Activated naive CD4-positive, alpha-beta T cell treated with anti-CD3 and anti-CD28 coated beads, Interleukin-2, amount 50 U/mL, for 16 hours (primary cell): ENCODE data around the gene DNAJC4.

Experiments used
- DNase-seq: peaks from one replicate; pipeline ENCODE4 v3.0.0-alpha.2; 2020

Gene DNAJC4

DNA sequence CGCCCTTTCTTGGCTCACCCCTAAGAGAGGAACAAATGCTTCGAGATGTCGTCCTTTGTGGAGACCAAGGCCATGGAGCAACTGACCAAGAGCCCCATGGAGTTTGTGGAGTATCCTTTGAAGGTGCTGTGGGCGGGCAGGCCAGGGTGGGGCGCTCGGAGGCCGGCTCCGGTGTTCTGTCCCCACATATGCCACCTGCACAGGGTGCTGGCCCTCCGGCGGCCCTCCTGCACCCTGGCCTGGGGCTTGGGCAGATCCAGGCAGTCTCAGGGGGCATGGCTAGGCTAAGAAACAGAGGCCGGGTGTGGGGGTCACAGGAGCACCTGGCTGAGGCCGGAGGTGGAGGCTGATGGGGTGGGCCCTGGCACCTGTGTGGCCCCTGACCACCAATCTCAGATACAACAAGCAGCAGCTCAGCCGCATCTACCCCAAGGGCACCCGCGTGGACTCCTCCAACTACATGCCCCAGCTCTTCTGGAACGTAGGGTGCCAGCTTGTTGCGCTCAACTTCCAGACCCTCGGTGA lies 31.3 kb downstream of the DNAJC4 start:
- no peak for DNase-seq

GRCh38 chr11:64262271-64263002 lies 32.1 kb downstream of the DNAJC4 start:
- no peak for DNase-seq

- DNase-seq: no peak
These were observed 32.9 kb downstream of the DNAJC4 start for GRCh38 chr11:64263021-64263946.

GRCh38 chr11:64263947-64264317 lies 33.6 kb downstream of the DNAJC4 start:
- DNase-seq: no peak

- DNase-seq: no peak
These were observed 34.1 kb downstream of the DNAJC4 start for GRCh38 chr11:64264371-64264852.

DNA sequence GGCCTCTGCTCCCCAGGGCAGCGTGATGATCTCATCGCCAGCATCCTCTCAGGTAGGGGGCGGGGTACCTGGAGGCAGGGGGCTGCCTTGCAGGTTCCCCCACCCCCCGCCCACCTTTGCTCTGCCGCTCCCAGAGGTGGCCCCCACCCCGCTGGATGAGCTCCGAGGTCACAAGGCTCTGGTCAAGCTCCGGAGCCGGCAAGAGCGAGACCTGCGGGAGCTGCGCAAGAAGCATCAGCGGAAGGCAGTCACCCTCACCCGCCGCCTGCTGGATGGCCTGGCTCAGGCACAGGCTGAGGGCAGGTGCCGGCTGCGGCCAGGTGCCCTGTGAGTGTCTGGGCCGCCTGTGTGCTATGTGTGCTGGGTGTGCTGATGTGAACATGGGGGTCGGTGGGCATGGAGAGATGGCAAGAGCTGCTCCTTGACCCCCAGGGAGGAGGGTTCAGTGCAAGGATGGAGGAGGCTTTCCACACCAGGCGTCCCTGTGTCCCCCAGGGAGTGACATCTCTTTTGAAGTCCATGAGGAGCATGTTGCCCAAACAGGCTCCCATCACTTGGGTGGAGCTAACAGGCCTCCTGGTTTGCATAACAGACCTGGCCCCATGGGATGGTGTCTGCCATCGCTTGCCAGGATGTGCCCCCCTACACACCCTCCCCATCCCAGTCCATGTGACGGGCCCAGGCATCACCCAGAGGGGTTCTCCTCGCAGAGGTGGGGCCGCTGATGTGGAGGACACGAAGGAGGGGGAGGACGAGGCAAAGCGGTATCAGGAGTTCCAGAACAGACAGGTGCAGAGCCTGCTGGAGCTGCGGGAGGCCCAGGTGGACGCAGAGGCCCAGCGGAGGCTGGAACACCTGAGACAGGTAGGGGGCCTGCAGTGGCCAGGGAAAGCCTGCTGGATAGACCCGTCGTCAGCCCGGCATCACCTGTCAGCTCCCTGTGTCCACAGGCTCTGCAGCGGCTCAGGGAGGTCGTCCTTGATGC lies 35.1 kb downstream of the DNAJC4 start:
- DNase-seq: no peak

DNA sequence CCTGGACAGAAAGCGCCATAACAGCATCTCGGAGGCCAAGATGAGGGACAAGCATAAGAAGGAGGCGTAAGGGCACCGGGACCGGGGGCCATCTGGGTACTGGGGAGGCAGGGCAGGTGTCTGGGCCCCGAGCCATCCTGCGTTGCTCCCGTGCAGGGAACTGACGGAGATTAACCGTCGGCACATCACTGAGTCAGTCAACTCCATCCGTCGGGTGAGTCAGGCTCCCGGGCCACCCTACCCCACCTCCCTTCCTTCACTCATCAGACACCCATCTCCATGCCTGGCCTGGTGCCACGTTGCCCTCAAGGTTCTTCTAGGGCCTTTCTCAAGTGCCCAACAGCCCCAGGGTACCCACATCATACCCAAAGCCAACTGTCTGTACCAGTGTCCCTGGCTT lies 36.0 kb downstream of the DNAJC4 start:
- no peak for DNase-seq

DNA sequence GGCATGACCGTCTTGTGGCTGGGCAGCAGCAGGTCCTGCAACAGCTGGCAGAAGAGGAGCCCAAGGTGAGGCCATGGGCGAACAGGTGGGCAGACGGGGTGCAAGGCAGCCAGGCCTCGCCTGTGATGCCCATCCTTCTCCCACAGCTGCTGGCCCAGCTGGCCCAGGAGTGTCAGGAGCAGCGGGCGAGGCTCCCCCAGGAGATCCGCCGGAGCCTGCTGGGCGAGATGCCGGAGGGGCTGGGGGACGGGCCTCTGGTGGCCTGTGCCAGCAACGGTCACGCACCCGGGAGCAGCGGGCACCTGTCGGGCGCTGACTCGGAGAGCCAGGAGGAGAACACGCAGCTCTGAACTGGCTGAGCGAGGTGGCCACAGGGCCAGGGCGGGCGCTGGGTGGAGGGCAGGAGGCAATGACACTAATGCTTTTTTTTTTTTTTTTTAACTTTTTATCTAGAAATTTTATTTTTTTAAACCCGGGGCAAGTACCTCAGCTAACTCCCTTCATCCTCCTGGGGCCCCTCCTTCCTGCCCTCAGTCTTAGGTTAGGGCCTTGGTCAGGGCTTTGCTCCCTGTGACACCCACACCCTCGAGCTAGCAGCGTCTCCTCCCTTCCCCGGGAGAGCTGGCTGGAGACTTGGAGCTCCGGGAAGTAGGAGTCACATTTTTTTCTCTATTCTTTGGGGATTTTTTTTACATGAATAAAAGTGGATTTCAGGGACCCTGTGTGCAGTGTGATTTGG lies 37.0 kb downstream of the DNAJC4 start:
- DNase-seq: no peak

- DNase-seq: no peak
These were observed 37.9 kb downstream of the DNAJC4 start for GRCh38 chr11:64268025-64268892.

- DNase-seq: peak; percentile 40
These were observed 38.7 kb downstream of the DNAJC4 start for GRCh38 chr11:64268893-64269539.

GRCh38 chr11:64269540-64270220 lies 39.3 kb downstream of the DNAJC4 start:
- DNase-seq: peak; percentile 99

DNA sequence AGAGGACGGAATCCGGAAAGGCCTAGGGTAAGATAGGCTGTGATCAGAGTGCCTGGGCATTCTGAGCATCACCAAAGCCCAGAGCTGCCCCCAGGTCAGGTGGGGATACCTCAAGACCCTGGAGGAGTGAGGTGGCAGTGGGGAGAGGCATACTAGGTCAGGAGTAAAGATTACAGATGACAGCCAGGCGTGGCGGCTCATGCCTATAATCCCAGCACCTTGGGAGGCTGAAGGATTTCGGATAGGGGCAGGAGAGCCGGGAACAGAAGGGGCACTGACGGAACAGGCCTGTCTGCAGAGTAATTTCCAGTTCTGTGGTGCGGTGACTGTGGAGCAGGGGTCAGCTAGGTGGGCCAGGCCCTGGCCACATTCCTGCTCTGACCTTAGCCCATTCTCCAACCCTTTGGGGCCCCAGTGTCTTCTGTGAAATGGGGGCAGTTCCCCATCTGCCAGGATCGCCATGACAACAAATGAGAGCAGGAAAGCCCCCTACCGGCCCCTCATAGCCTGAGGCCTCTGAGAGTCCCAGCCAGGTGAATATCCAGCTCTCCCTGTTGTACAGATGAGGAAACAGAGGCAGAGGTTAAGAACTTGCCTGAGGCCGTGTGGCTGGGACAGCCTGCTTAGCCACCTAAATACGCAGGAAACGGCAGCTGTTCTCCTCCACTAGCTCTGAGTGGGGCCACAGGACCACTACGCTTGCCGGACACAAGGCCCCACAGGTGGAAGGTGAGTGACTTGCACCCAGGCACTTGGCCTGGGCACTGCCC lies 44.9 kb downstream of the DNAJC4 start:
- DNase-seq: no peak

DNA sequence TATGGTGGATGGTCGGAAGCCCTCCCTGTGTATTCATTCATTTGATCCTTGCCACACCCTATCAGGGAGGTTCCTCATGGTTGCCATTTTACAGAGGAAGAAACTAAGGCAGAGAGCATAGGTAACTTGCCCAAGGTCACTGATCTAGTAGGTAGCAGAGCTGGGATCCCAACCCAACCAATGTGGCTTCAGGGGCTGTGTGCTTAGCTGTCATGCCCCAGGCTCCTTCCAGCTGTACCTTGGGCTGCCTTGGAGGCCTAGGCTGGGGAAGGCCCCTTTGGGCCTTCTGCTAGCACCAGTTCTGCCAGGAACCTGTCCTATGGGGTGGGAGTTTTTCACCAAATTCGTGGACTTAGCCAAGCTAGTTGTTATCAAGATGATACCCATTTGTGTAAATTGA lies 45.5 kb downstream of the DNAJC4 start:
- no peak for DNase-seq

- no peak for DNase-seq
These were observed 46.5 kb downstream of the DNAJC4 start for GRCh38 chr11:64276653-64277431.

GRCh38 chr11:64278576-64279190 lies 48.3 kb downstream of the DNAJC4 start:
- no peak for DNase-seq

GRCh38 chr11:64281957-64282770 lies 51.8 kb downstream of the DNAJC4 start:
- no peak for DNase-seq

DNA sequence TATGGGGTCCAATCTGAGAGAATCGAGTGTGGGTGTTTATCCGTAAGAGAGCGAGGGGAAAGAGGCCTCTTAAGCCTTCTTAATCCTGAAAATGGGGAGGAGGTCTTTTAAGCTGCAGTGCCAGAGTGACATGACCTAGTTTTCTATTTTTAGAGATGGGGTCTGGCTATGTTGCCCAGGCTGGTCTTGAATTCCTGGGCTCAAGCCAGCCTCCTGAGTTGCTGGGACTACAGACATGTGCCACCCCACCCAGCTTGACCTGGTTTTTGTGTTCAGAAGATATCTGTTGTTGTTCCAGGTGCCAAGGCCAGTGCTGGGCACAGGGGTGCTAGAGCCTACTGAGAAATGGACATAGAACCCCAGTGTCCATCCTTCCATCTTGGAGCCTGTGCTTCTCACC lies 52.7 kb downstream of the DNAJC4 start:
- DNase-seq: no peak
